ENCODE measurements around the gene MVP. TPM values are rescaled to one million over a fixed set of nuclear protein-coding genes. Genes with fewer than 3 reads are reported as not detected.
"Not testable (repeated sequence)": the region's sequence is repeated elsewhere in the genome, so short reads cannot be mapped to it uniquely, and the experiment has no call there.

MVP gene
- total and polyA plus RNA-seq, 7 experiments from 2014 or later: 118 to 221 (median 150) TPM

- no peak overlapping the region for H3K27ac ChIP-seq (ENCODE audit: low read depth, low read length)
- Mint-ChIP-seq H3K9me3 (peaks cover 0 to 1% (median 0%) of the 10 kb centered on the region in 11 donors), H3K36me3 (peaks cover 3 to 31% (median 23%) of the 10 kb centered on the region in 5 donors), H3K27me3 (no peaks in the 10 kb centered on the region), H3K27ac (peak overlapping the region in 8 of 9 donors; percentile 32 to 99 (median 62)), H3K4me1 (peaks cover 23 to 61% (median 38%) of the 10 kb centered on the region in 7 donors), H3K4me3 (peak overlapping the region in 4 of 10 donors; percentile 9 to 53 (median 36))
- ChIA-PET POLR2A (no interaction called here), CTCF (no interaction called here)
- no peak overlapping the region for H3K4me3 ChIP-seq (ENCODE audit: low read length)
- peaks cover 13 to 55% (median 16%) of the 10 kb centered on the region in 3 experiments for H3K36me3 ChIP-seq (ENCODE audit: control insufficient read depth in 2 of 3, insufficient read depth in 3 of 3, low read length in 3 of 3)
- no peak for ATAC-seq
- intact Hi-C loops (cut with micrococcal nuclease): no loop called here
- H3K9me3 ChIP-seq (ENCODE audit: control insufficient read depth in 2 of 3, low read length in 3 of 3): no peaks in the 10 kb centered on the region
- no peaks in the 10 kb centered on the region for H3K27me3 ChIP-seq (ENCODE audit: control insufficient read depth in 2 of 2, insufficient read depth in 2 of 2, low read length in 2 of 2)
- DNase-seq: no peak
- peaks cover 18 to 39% of the 10 kb centered on the region in 2 donors for H3K4me1 ChIP-seq (ENCODE audit: control insufficient read depth in 2 of 2, insufficient read depth in 2 of 2, low read length in 2 of 2)
Measured at GRCh38 chr16:29830774-29831173, 10.5 kb downstream of the MVP start.

DNA sequence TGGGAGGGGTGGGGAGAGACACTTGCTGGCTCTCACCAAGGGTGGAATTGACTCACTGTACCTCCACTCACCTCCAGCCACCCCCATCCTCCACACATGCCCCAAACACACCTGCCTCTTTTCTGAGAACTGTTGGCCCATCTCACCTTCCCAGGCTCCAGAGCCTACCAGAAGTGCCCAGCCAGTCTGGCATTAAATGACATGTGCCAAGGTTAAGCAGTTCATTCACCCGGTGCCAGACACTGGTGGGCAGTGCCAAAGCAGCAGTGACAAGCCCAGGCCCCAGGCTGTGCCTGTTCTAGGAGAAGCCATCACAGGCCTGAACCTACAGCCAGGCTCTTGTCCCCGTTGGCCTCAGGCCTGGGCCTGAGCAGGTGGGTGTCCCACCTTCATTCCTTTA, 11.2 kb downstream of the MVP start:
- Histone ChIP-seq H3K9me3 (ENCODE audit: control insufficient read depth in 2 of 3, low read length in 3 of 3) (no peaks in the 10 kb centered on the region), H3K27me3 (ENCODE audit: control insufficient read depth in 2 of 2, insufficient read depth in 2 of 2, low read length in 2 of 2) (no peaks in the 10 kb centered on the region), H3K27ac (ENCODE audit: low read depth, low read length) (no peak overlapping the region), H3K4me3 (ENCODE audit: low read length) (no peak overlapping the region), H3K4me1 (ENCODE audit: control insufficient read depth in 2 of 2, insufficient read depth in 2 of 2, low read length in 2 of 2) (peaks cover 12 to 32% of the 10 kb centered on the region in 2 donors), H3K36me3 (ENCODE audit: control insufficient read depth in 2 of 3, insufficient read depth in 3 of 3, low read length in 3 of 3) (peaks cover 15 to 61% (median 16%) of the 10 kb centered on the region in 3 experiments)
- peaks cover 0 to 1% (median 0%) of the 10 kb centered on the region in 11 donors for H3K9me3 Mint-ChIP-seq
- intact Hi-C loops (cut with micrococcal nuclease): no loop called here
- no peaks in the 10 kb centered on the region for H3K27me3 Mint-ChIP-seq
- no peak for DNase-seq
- CTCF ChIA-PET: no interaction called here
- peaks cover 3 to 32% (median 24%) of the 10 kb centered on the region in 5 donors for H3K36me3 Mint-ChIP-seq
- peak overlapping the region in 6 of 9 donors; percentile 56 to 87 (median 68) for H3K27ac Mint-ChIP-seq
- POLR2A ChIA-PET: interaction anchor here (1.1 kb wide), 1 partner anchor 11 kb away, joined by 3 read pairs; the partner anchor contains the start of gene MVP
- peak overlapping the region in 2 of 10 donors; percentile 15 to 41 for H3K4me3 Mint-ChIP-seq
- H3K4me1 Mint-ChIP-seq: peaks cover 21 to 54% (median 34%) of the 10 kb centered on the region in 7 donors
- no peak for ATAC-seq

- H3K27me3 ChIP-seq (ENCODE audit: control insufficient read depth in 2 of 2, insufficient read depth in 2 of 2, low read length in 2 of 2); H3K9me3 Mint-ChIP-seq; H3K27ac ChIP-seq (ENCODE audit: low read depth, low read length); H3K4me3 ChIP-seq (ENCODE audit: low read length); H3K4me3 Mint-ChIP-seq; intact Hi-C loops (cut with micrococcal nuclease); ATAC-seq; H3K9me3 ChIP-seq (ENCODE audit: control insufficient read depth in 2 of 3, low read length in 3 of 3); DNase-seq; H3K27me3 Mint-ChIP-seq: not testable (repeated sequence)
- Mint-ChIP-seq H3K36me3 (peaks cover 3 to 41% (median 24%) of the 10 kb centered on the region in 5 donors), H3K27ac (peak overlapping the region in 3 of 9 donors; percentile 14 to 31 (median 28)), H3K4me1 (peaks cover 12 to 37% (median 23%) of the 10 kb centered on the region in 7 donors)
- H3K4me1 ChIP-seq (ENCODE audit: control insufficient read depth in 2 of 2, insufficient read depth in 2 of 2, low read length in 2 of 2): peaks cover 0 to 21% of the 10 kb centered on the region in 2 donors
- ChIA-PET CTCF (interaction anchor here (1.0 to 1.5 kb wide), 2 partner anchors 15 to 16 kb away, joined by 3 to 6 read pairs; no protein-coding TSS in a partner anchor), POLR2A (interaction anchor here (0.5 to 1.6 kb wide), 5 partner anchors 17 to 132 kb away, joined by 3 to 4 read pairs (median 4); partner anchors contain the start of genes CDIPT and PAGR1)
- peaks cover 20 to 78% (median 21%) of the 10 kb centered on the region in 3 experiments for H3K36me3 ChIP-seq (ENCODE audit: control insufficient read depth in 2 of 3, insufficient read depth in 3 of 3, low read length in 3 of 3)
Measured at GRCh38 chr16:29833219-29833618, 13.0 kb downstream of the MVP start.

DNA sequence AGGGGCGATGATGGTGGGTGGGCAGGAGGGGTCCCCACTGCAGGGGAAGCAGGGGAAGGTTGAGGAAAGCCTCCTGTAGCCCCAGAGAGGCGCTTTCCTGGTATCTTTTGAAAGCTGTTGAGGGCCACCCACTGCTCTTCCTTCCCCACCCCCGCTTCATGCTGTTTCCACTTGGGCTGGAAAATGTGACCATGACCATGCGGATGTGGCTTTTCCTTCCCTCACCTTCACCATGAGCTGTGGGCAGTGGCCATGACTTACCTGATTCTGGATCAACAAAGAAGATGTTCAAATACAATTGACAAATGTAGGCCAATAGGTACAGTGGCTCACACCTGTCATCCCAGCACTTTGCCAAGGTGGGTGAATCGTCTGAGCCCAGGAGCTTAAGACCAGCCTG, 13.8 kb downstream of the MVP start:
- Mint-ChIP-seq H3K36me3 (peaks cover 3 to 41% (median 24%) of the 10 kb centered on the region in 5 donors), H3K27ac (peak overlapping the region in 1 of 9 donors; percentile 28), H3K4me3 (no peak overlapping the region), H3K9me3 (no peaks in the 10 kb centered on the region), H3K4me1 (peaks cover 9 to 30% (median 17%) of the 10 kb centered on the region in 7 donors), H3K27me3 (no peaks in the 10 kb centered on the region)
- intact Hi-C loops (cut with micrococcal nuclease): no loop called here
- ChIA-PET POLR2A (interaction anchor here (0.8 to 2.5 kb wide), 4 partner anchors 8 to 34 kb away, joined by 4 to 13 read pairs (median 6); partner anchors contain the start of gene PAGR1), CTCF (interaction anchor here (0.5 to 5.4 kb wide), 4 partner anchors 14 to 1607 kb away, joined by 3 to 22 read pairs (median 4); no protein-coding TSS in a partner anchor)
- DNase-seq (no peak), ATAC-seq (no peak)
- Histone ChIP-seq H3K4me1 (ENCODE audit: control insufficient read depth in 2 of 2, insufficient read depth in 2 of 2, low read length in 2 of 2) (peaks cover 0 to 12% of the 10 kb centered on the region in 2 donors), H3K27me3 (ENCODE audit: control insufficient read depth in 2 of 2, insufficient read depth in 2 of 2, low read length in 2 of 2) (no peaks in the 10 kb centered on the region), H3K9me3 (ENCODE audit: control insufficient read depth in 2 of 3, low read length in 3 of 3) (no peaks in the 10 kb centered on the region), H3K4me3 (ENCODE audit: low read length) (no peak overlapping the region), H3K27ac (ENCODE audit: low read depth, low read length) (no peak overlapping the region), H3K36me3 (ENCODE audit: control insufficient read depth in 2 of 3, insufficient read depth in 3 of 3, low read length in 3 of 3) (peaks cover 20 to 87% (median 21%) of the 10 kb centered on the region in 3 experiments)

DNA sequence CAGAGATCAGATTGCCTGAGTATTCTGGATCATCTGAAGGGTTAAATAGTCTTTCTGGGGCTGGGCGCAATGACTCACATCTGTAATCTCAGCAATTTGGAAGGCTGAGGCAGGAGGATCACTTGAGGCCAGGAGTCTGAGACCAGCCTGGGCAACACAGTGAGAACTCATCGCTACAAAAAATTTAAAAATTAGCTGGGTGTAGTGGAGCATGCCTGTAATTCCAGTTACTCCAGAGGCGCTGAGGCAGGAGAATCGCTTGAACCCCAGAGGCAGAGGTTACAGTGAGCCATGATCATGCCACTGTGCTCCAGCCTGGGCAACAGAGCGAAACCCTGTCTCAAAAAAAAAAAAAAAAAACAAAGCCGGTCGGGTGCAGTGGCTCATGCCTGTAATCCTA, 15.7 kb downstream of the MVP start:
- H3K4me1 ChIP-seq (ENCODE audit: control insufficient read depth in 2 of 2, insufficient read depth in 2 of 2, low read length in 2 of 2): no peaks in the 10 kb centered on the region
- no peak overlapping the region for H3K27ac ChIP-seq (ENCODE audit: low read depth, low read length)
- Mint-ChIP-seq H3K4me1 (peaks cover under 1 to 14% (median 5%) of the 10 kb centered on the region in 7 donors), H3K9me3 (no peaks in the 10 kb centered on the region), H3K36me3 (peaks cover 3 to 44% (median 23%) of the 10 kb centered on the region in 5 donors), H3K27me3 (no peaks in the 10 kb centered on the region), H3K4me3 (no peak overlapping the region), H3K27ac (peak overlapping the region in 2 of 9 donors; percentile 42 to 60)
- H3K27me3 ChIP-seq (ENCODE audit: control insufficient read depth in 2 of 2, insufficient read depth in 2 of 2, low read length in 2 of 2): no peaks in the 10 kb centered on the region
- H3K9me3 ChIP-seq (ENCODE audit: control insufficient read depth in 2 of 3, low read length in 3 of 3): no peaks in the 10 kb centered on the region
- DNase-seq (no peak), ATAC-seq (no peak)
- H3K36me3 ChIP-seq (ENCODE audit: control insufficient read depth in 2 of 3, insufficient read depth in 3 of 3, low read length in 3 of 3): peaks cover 17 to 94% (median 21%) of the 10 kb centered on the region in 3 experiments
- intact Hi-C loops (cut with micrococcal nuclease): no loop called here
- no peak overlapping the region for H3K4me3 ChIP-seq (ENCODE audit: low read length)
- POLR2A ChIA-PET: interaction anchor here (0.6 to 2.5 kb wide), 2 partner anchors 10 to 164 kb away, joined by 6 to 13 read pairs; no protein-coding TSS in a partner anchor
- CTCF ChIA-PET: interaction anchor here (5.4 kb wide), 1 partner anchor 12 kb away, joined by 22 read pairs; no protein-coding TSS in a partner anchor

DNA sequence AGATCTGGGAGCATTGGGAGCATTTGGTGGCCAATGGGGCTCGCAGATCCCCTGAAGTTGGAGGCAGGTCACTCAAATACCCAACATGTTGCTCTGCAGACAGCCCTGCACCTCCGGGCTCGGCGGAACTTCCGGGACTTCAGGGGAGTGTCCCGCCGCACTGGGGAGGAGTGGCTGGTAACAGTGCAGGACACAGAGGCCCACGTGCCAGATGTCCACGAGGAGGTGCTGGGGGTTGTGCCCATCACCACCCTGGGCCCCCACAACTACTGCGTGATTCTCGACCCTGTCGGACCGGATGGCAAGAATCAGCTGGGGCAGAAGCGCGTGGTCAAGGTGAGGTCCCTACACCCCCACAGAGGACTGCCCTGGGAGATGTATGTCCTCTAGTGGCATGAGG, 16.4 kb downstream of the MVP start:
- Mint-ChIP-seq H3K27me3 (no peaks in the 10 kb centered on the region), H3K4me1 (peaks cover 0 to 9% (median 5%) of the 10 kb centered on the region in 7 donors), H3K4me3 (no peak overlapping the region), H3K36me3 (peaks cover 3 to 39% (median 23%) of the 10 kb centered on the region in 5 donors), H3K27ac (peak overlapping the region in 1 of 9 donors; percentile 28), H3K9me3 (no peaks in the 10 kb centered on the region)
- peaks cover 20 to 94% (median 21%) of the 10 kb centered on the region in 3 experiments for H3K36me3 ChIP-seq (ENCODE audit: control insufficient read depth in 2 of 3, insufficient read depth in 3 of 3, low read length in 3 of 3)
- POLR2A ChIA-PET: interaction anchor here (2.5 kb wide), 1 partner anchor 10 kb away, joined by 13 read pairs; no protein-coding TSS in a partner anchor
- H3K4me3 ChIP-seq (ENCODE audit: low read length): no peak overlapping the region
- H3K4me1 ChIP-seq (ENCODE audit: control insufficient read depth in 2 of 2, insufficient read depth in 2 of 2, low read length in 2 of 2): no peaks in the 10 kb centered on the region
- intact Hi-C loops (cut with micrococcal nuclease): no loop called here
- ATAC-seq (no peak), DNase-seq (no peak)
- H3K27me3 ChIP-seq (ENCODE audit: control insufficient read depth in 2 of 2, insufficient read depth in 2 of 2, low read length in 2 of 2): no peaks in the 10 kb centered on the region
- no peak overlapping the region for H3K27ac ChIP-seq (ENCODE audit: low read depth, low read length)
- CTCF ChIA-PET: interaction anchor here (5.4 kb wide), 1 partner anchor 11 kb away, joined by 22 read pairs; no protein-coding TSS in a partner anchor
- H3K9me3 ChIP-seq (ENCODE audit: control insufficient read depth in 2 of 3, low read length in 3 of 3): no peaks in the 10 kb centered on the region

All from naive thymus-derived CD4-positive, alpha-beta T cell (primary cell).